Kidney epithelial cell (primary cell): ENCODE results near the gene C2orf66. TPM values are rescaled to one million over a fixed set of nuclear protein-coding genes. Genes with fewer than 3 reads are reported as not detected.

Source experiments
- DNase-seq: peaks from one replicate; pipeline ENCODE4 v3.0.0-alpha.2; 2010; ENCODE audit warnings: low read depth
- H3K27me3 ChIP-seq: 2 replicates; pipeline ENCODE4 v1.6.0; 2011; ENCODE audit warnings: low read length; ENCODE audit not compliant: control insufficient read depth, insufficient read depth
- H3K36me3 ChIP-seq: 2 replicates; pipeline ENCODE4 v1.5.1; 2011; ENCODE audit warnings: low read length; ENCODE audit not compliant: control insufficient read depth, insufficient read depth
- H3K4me3 ChIP-seq: 2 replicates; pipeline ENCODE4 v1.5.1; 2011; ENCODE audit warnings: low read depth, mild to moderate bottlenecking, control low read depth, low read length
- total RNA-seq: library from RNA; depleted of rRNA; stranded (reverse); fragments of >200 nt; gene quantifications from 2 replicates; pipeline ENCODE4 v1.2.3, GENCODE V29; 2015
- TF ChIP-seq, protein P1 (sequence below): IDR thresholded peaks from 2 replicates; pipeline ENCODE4 v1.5.1; 2011; ENCODE audit warnings: mild to moderate bottlenecking, moderate library complexity, low read length, control low read depth, inconsistent platforms; ENCODE audit not compliant: insufficient read depth, poor library complexity, severe bottlenecking

Gene C2orf66
- total RNA-seq, 1 donor from 2014 or later, result 0.13 TPM

DNA sequence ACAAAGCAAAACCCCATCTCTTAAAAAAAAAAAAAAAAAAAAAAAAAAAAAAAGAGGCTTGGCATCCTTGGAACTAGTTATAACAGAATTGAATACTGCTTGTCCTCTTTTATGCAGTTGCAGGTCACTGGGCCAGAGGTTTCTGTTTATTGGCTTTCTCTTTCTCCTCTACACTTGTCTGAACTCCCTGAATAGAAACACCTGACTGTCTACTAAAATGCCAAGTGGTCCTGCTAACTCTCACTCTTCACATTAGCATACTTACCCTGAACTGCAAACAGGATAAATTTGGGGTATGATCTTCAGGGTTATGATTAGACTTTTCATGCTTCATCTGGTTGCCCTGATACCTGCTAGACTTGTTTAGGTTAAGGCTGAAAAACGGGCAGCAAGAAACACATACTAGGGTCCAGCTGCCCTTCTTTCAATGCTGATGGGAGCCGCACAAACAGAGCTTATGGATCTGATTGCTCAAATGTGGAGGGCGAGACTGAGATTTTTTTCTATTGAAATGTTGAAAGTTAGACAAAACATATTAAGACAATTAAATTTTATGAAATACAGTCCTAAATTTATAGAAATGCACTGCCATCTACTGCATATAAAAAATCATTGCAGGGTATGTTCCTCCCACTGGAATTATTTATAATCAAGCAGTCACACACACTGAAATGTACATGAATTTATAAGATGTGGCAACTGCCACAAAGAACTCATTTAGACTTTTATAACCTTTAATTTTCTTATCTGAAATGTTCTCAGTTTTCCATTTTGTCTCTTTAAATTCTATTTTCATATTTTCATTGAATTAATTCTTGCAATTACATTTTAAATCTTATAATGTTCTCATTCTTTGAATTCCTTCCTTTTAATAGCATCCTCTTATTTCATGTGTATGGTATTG is 50.4 kb downstream of the C2orf66 start:
- no peak for DNase-seq
- TF ChIP-seq, protein P1, sequence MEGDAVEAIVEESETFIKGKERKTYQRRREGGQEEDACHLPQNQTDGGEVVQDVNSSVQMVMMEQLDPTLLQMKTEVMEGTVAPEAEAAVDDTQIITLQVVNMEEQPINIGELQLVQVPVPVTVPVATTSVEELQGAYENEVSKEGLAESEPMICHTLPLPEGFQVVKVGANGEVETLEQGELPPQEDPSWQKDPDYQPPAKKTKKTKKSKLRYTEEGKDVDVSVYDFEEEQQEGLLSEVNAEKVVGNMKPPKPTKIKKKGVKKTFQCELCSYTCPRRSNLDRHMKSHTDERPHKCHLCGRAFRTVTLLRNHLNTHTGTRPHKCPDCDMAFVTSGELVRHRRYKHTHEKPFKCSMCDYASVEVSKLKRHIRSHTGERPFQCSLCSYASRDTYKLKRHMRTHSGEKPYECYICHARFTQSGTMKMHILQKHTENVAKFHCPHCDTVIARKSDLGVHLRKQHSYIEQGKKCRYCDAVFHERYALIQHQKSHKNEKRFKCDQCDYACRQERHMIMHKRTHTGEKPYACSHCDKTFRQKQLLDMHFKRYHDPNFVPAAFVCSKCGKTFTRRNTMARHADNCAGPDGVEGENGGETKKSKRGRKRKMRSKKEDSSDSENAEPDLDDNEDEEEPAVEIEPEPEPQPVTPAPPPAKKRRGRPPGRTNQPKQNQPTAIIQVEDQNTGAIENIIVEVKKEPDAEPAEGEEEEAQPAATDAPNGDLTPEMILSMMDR, result no peak
- Histone ChIP-seq H3K27me3 (no peaks in the 10 kb centered on the region), H3K36me3 (no peaks in the 10 kb centered on the region), H3K4me3 (no peak overlapping the region)

Other genes starting within 250 kb of the C2orf66 start
- gene HECW2, start 215.8 kb downstream of the C2orf66 start, total RNA-seq, result 4.1 and 6.0 TPM in 2 replicates
- 3.5 and 4.4 TPM in 2 replicates for gene CCDC150, start 169.6 kb downstream of the C2orf66 start, total RNA-seq
- 36.9 and 37.6 TPM in 2 replicates for gene GTF3C3, start 9.7 kb downstream of the C2orf66 start, total RNA-seq
- gene PGAP1, start 117.4 kb upstream of the C2orf66 start, total RNA-seq, result 3.8 and 5.3 TPM in 2 replicates